Measurements from ENCODE around the gene CIART.

DNA sequence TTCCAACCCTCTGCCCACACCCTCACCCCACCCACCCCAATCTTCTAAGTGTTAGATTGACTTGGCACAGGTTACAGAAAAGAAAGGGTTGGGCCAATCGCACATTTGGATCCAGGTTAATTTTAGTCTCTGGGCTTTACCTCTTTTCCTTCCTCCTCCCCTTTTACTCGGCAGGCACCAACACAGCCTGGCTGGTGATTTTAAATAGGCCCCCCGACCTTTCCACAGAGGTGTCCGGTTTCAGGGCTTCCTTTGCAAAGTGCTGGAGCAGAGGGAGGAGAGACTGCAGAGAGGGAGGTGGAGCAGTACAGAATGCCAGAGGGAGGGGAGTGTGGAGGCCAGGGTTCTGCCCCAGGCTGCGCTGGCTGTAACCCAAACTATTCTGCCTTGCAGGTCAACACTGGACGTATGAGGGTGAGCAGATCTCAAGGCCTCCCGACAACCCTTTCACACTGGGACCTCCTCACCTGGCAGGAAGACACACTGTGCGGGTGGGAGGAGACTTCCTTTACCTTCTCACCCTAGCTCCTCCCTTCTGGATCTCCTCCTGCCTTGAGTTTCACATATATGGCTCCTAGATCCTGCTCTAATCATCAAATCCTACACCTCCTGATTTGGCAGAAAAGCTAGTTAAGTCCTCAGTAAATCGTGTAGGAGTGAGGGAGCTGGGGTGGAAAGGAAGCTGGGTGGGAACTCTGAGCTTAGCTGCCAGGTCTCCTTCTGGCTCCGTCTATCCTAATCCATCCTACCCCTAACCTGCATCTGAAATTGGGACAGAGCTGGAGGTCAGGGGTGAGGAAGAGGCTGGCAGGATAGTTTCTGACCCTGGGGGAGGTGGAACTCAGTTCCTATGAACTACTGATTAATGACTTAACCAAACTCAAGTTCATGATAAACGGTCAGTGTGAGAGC is 22.3 kb upstream of the CIART start:
- TF ChIP-seq, protein P1, sequence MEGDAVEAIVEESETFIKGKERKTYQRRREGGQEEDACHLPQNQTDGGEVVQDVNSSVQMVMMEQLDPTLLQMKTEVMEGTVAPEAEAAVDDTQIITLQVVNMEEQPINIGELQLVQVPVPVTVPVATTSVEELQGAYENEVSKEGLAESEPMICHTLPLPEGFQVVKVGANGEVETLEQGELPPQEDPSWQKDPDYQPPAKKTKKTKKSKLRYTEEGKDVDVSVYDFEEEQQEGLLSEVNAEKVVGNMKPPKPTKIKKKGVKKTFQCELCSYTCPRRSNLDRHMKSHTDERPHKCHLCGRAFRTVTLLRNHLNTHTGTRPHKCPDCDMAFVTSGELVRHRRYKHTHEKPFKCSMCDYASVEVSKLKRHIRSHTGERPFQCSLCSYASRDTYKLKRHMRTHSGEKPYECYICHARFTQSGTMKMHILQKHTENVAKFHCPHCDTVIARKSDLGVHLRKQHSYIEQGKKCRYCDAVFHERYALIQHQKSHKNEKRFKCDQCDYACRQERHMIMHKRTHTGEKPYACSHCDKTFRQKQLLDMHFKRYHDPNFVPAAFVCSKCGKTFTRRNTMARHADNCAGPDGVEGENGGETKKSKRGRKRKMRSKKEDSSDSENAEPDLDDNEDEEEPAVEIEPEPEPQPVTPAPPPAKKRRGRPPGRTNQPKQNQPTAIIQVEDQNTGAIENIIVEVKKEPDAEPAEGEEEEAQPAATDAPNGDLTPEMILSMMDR (conservative IDR thresholded peaks at IDR 0.05 in 1 of 2, IDR thresholded peaks at IDR 0.05 in 1 of 2; ENCODE audit: extremely low read depth in 1 of 2, insufficient read depth in 1 of 2, low read depth in 1 of 2, low read length in 2 of 2) = no peak
- no peak for TF ChIP-seq EZH2 (IDR thresholded peaks at IDR 0.05; ENCODE audit: borderline replicate concordance, low read length)
